HAP-1 (cell line): ENCODE measurements around the gene ADAP1.

Source experiments
- DNase-seq, 2 experiments: peaks; one replicate each; pipeline ENCODE4 v3.0.0-alpha.2; 2016 to 2020; ENCODE audit warnings: low spot score in 2 of 2
- H3K27me3 ChIP-seq: fragments of 250-450 bp; sonication (Bioruptor Pico); 2 replicates; pipeline ENCODE4 v1.5.1; 2020; ENCODE audit warnings: low read depth, mild to moderate bottlenecking, moderate library complexity
- H3K36me3 ChIP-seq: fragments of 250-450 bp; sonication (Bioruptor Pico); replicated peaks from 2 replicates; pipeline ENCODE4 v1.5.1; 2020; ENCODE audit warnings: mild to moderate bottlenecking
- H3K4me1 ChIP-seq: fragments of 250-450 bp; sonication (Bioruptor Pico); 2 replicates; pipeline ENCODE4 v1.5.1; 2020; ENCODE audit warnings: mild to moderate bottlenecking
- H3K4me3 ChIP-seq: fragments of 250-450 bp; sonication (Bioruptor Pico); 2 replicates; pipeline ENCODE4 v1.5.1; 2020; ENCODE audit warnings: mild to moderate bottlenecking, moderate library complexity
- H3K9me3 ChIP-seq: fragments of 250-450 bp; sonication (Bioruptor Pico); 2 replicates; pipeline ENCODE4 v1.5.1; 2020; ENCODE audit warnings: mild to moderate bottlenecking, moderate library complexity
- in situ Hi-C: fragments of 300-500 bp; cut with MboI; formaldehyde crosslinking; loops from 3 replicates; pipeline ENCODE4 v1.14.3; 2020; ENCODE audit warnings: low sequenced_read_pairs, inconsistent platforms, mixed read lengths

ADAP1 gene

DNA sequence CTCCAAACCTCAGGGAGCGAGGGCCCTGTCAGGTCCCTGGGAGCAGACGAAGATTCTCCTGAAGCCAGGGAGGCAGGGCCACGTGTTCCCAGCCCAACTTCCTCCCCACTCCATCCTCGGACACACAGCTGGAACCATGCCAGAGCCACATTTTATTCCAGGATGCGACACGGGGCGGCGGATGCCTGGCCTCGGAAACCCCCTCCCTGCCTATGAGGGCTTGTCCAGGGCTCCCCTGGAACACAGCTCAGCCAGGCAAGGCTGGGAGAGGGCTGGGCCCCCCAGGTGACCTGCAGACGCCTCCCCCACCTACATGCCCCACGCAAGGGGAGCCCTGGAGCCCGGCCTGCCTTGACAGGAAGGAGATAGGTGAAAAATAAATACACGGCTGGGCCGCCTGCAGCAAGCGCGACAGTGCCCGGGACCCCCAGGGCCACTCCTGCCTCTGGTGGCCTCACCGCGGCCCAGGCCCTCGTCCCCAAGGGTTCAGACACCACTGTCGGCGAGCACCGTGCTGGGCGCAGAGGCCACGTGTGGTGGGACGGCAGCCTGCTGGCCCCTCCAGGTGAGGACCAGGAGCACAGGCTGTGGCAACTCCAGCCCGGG is 56.6 kb downstream of the ADAP1 start:
- no peaks in the 10 kb centered on the region for H3K9me3 ChIP-seq
- in situ Hi-C loops, result no loop called here
- H3K4me1 ChIP-seq, result peaks cover 6% of the 10 kb centered on the region
- no peak overlapping the region for H3K4me3 ChIP-seq
- H3K36me3 ChIP-seq, result peaks cover 26% of the 10 kb centered on the region
- no peak for DNase-seq
- no peaks in the 10 kb centered on the region for H3K27me3 ChIP-seq

DNA sequence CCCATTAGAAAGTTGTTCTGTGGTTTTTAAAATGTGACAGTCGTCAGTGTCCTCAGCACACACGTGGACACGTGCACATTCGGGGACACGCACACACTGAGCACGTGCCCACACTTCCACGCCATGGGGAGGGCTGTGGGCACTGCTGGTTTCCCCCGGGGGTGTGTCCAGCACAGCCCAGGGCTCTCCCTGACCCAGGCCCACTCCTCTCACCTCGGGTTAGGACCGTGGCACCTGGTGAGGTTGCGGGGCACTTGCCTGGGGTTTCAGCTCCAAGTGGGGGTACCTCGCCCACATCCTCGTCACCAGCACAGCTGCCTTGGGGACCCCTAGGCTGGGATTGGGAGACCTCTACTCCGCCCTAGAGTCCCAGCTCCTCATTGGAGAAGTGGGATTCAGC is 57.4 kb downstream of the ADAP1 start:
- peaks cover 6% of the 10 kb centered on the region for H3K4me1 ChIP-seq
- no peak for DNase-seq
- H3K9me3 ChIP-seq, result no peaks in the 10 kb centered on the region
- no peaks in the 10 kb centered on the region for H3K27me3 ChIP-seq
- in situ Hi-C loops, result no loop called here
- no peak overlapping the region for H3K4me3 ChIP-seq
- peaks cover 28% of the 10 kb centered on the region for H3K36me3 ChIP-seq

DNA sequence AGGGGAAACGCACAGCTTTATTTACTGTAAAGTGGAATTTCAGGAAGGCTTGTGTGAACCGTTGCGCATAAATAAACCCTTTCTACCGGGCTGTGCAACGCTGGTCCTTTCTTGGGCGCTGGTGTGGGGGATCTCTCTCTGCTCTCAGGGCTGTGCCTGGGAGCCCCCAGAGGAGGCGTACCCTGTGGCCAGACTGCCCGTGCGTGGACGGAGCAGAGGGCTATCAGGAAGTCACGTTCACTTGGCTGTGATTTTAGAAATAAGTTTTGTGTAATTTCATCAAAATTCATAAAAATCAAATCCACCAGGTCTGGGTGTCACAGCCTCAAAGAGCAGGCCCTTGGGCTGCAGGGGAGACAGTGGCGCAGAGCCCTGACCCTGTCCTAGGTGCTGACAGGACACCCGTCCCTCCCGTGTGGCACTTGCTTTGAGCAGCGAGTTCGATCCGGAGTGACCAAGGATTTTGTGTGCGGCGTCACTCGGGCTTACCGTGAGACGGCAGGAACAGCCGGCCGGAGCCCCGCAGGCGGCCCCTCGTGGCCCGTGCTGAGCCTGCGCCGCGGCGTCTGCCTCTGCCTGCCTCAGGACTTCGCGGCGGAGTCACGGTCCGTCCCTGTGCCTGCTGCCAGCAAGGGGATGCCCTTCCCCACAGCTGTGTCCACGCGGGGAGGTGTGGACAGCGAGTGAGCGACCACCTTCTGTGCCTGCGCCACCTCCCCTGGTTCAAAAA is 58.0 kb downstream of the ADAP1 start:
- Histone ChIP-seq H3K9me3 (no peaks in the 10 kb centered on the region), H3K36me3 (peaks cover 33% of the 10 kb centered on the region)
- no peak for DNase-seq

DNA sequence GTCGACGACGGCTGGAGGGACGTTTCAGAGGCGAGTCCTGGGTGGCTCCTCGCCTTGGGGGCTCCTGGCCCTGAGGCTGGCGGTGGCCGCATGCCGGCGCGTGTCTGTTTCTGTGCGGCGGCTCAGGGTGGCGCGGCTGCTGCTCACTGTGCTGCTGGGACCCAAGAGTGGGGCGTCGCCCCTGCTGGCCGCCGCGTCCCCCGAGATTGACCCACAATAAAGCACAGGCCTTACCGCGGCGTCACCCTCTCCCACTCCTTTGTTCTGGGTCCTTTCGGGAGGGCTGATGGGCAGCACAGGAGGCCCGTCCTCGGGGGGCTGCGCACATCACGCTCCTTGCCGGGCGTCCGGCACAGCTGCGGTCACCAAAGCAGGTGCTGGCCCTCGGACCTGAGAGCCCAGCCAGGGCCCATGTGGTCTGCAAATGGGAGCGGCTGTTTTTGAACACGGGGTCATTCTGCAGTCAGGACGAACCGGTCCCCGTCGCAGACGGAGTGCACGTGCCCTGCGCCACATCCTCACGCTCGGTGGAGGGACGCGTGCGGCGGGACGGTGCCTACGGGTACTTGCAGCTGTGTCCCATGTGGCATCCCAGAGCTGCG is 58.9 kb downstream of the ADAP1 start:
- no peak for DNase-seq
- Histone ChIP-seq H3K36me3 (peaks cover 41% of the 10 kb centered on the region), H3K4me3 (no peak overlapping the region), H3K9me3 (no peaks in the 10 kb centered on the region), H3K4me1 (no peaks in the 10 kb centered on the region), H3K27me3 (no peaks in the 10 kb centered on the region)
- in situ Hi-C loops, result no loop called here

More for the DNA sequence above, 58.0 kb downstream of the ADAP1 start:
- in situ Hi-C loops, result no loop called here
- Histone ChIP-seq H3K4me1 (peaks cover 3% of the 10 kb centered on the region), H3K4me3 (no peak overlapping the region), H3K27me3 (no peaks in the 10 kb centered on the region)

DNA sequence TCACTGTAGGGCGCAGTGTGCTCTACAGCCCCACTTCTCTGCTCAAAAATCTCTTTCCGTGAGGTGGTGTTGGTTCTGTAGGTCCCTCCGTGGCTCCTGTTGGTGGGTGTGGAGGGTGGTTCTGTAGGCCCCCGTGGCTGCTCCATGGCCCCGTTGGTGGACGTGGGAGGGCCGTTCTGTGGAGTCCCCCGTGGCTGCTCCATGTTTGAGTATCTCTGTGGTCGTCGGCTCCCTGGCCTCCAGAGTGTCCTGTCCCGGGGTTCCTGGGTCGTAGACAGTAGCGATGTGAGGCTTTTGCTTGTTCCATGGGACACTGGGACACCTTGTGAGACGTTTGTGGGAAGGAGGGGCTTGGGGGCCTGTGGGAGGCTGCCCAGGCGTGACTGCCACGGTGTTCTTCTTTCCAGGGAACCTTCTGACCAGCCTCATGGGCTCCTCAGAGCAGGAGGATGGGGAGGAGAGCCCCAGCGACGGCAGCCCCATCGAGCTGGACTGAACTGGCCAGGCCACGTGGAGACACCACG is 59.5 kb downstream of the ADAP1 start:
- DNase-seq, result no peak
- Histone ChIP-seq H3K27me3 (no peaks in the 10 kb centered on the region), H3K36me3 (peaks cover 41% of the 10 kb centered on the region), H3K9me3 (no peaks in the 10 kb centered on the region), H3K4me1 (no peaks in the 10 kb centered on the region), H3K4me3 (no peak overlapping the region)
- in situ Hi-C loops, result no loop called here

DNA sequence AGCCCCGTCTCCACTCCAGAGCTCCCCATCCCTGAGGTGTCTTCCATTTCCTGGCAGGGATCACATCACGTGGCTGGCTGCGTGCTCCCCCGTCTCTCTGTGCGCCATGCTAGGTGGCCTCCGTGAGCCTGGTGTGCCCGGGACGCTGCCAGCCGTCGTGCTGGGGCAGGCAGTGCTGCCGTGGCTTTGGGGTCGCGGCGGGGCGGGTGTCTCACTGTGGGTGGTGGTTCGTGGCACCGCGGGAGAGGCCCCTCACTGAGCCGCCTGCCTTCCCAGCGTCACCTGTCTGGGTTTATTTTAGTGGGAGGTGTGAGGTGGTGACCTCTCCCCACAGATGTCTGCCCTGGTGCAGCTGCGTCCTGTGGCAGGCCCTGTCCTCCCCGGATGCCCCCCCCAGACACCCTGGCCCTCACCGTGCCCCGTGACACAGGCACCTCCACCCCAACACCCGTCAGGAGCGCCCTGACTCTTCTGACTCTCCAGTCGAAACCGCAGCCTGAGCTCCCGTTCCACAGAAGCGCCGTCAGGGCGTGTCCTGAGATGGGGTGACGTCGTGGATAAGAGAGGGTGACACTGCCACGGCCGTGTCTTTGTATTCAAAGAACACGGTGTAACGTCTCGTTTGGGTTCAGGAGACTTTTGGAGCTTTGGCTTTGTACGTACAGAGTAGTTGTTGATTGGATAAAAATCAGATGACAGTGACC is 60.2 kb downstream of the ADAP1 start:
- DNase-seq, result no peak
- H3K27me3 ChIP-seq, result no peaks in the 10 kb centered on the region
- no peak overlapping the region for H3K4me3 ChIP-seq
- in situ Hi-C loops, result no loop called here
- H3K9me3 ChIP-seq, result no peaks in the 10 kb centered on the region
- no peaks in the 10 kb centered on the region for H3K4me1 ChIP-seq
- peaks cover 41% of the 10 kb centered on the region for H3K36me3 ChIP-seq

DNA sequence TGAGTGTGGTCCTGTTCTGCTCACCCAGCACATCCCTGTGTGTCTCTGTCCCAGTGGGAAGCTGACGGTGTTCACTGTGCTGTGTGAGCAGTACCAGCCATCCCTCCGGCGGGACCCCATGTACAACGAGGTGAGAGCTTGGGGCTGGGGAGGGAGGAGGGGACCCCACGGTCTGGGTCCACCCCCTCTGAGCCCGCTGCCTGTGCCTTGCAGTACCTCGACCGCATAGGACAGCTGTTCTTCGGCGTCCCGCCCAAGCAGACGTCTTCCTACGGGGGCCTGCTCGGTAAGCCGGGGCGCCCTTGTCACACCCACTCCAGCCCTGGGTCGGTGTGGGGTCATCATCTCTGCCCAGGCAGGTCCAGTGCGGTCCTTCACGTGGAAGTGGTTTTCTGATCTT is 60.8 kb downstream of the ADAP1 start:
- Histone ChIP-seq H3K9me3 (no peaks in the 10 kb centered on the region), H3K4me1 (no peaks in the 10 kb centered on the region), H3K4me3 (no peak overlapping the region), H3K27me3 (no peaks in the 10 kb centered on the region), H3K36me3 (peaks cover 44% of the 10 kb centered on the region)
- no peak for DNase-seq
- in situ Hi-C loops, result no loop called here

DNA sequence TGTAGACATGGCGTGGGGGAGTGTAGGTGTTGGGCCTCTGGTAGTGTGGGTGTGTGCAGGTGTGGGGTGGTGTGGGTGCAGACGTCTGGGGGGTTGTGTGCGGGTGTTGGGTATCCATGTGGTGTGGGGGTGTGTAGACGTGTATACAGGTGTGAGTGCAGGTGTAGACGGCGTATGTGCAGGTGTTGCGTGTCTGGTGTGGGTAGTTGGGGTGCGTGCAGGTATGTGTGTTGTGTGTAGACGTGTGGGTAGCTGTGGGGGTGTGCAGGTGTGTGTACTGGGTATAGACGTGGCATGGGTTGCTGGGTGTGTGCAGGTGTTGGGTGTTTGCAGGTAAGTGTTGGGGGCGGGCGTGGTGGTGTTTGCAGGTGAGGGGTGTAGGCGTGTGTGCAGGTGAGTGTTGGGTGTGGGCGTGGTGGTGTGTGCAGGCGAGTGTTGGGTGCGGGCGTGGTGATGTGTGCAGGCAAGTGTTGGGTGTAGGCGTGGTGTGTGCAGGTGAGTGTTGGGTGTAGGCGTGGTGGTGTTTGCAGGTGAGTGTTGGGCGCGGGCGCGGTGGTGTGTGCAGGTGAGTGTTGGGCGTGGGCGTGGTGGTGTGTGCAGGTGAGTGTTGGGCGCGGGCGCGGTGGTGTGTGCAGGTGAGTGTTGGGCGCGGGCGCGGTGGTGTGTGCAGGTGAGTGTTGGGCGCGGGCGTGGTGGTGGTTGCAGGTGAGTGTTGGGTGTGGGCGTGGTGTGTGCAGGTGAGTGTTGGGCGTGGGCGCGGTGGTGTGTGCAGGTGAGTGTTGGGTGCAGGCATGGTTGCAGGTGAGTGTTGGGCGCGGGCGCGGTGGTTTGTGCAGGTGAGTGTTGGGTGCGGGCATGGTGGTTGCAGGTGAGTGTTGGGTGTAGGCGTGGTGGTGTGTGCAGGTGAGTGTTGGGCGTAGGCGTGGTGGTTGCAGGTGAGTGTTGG is 61.6 kb downstream of the ADAP1 start:
- no peaks in the 10 kb centered on the region for H3K27me3 ChIP-seq
- no peaks in the 10 kb centered on the region for H3K4me1 ChIP-seq
- no peaks in the 10 kb centered on the region for H3K9me3 ChIP-seq
- in situ Hi-C loops, result no loop called here
- no peak overlapping the region for H3K4me3 ChIP-seq
- peaks cover 50% of the 10 kb centered on the region for H3K36me3 ChIP-seq
- DNase-seq, result no peak

DNA sequence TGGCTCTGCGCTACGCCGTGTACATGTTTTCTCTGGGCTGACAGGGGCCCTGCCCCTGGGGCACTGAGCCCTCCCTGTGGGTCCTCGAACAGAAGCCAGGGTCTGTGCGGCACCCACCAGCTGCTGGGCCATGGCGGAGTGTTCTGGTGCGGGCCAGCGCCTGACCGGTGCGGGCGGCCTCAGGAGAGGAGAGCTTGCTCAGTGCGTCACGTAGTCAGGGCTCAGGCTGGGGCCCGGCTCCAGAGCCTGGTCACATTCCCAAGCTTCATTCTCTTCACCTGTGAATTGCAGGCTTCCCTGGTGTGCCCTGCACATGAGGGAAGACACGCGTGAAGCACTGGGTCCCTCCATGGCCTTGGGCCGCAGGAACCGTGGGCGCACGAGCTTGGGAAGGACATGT is 62.7 kb downstream of the ADAP1 start:
- no peaks in the 10 kb centered on the region for H3K4me1 ChIP-seq
- peaks cover 62% of the 10 kb centered on the region for H3K36me3 ChIP-seq
- no peaks in the 10 kb centered on the region for H3K27me3 ChIP-seq
- in situ Hi-C loops, result no loop called here
- H3K4me3 ChIP-seq, result no peak overlapping the region
- no peaks in the 10 kb centered on the region for H3K9me3 ChIP-seq
- DNase-seq, result no peak

DNA sequence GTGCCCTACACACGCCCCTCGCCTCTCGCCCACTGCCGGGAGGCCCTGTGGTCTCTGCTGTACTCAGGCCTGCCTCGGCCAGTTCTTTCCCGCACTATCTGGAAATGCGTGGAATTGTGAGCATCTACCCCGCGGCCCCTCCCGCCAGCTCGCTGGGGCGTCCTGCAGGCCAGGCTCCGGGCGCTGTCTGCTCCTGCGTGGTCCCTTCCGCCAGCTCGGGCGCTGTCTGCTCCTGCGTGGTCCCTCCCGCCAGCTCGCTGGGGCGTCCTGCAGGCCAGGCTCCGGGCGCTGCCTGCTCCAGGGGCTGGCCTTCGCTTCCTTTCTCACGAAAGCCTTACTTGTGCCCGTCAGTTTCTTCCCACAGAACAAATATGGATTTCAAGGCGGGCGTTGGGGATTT is 63.2 kb downstream of the ADAP1 start:
- Histone ChIP-seq H3K27me3 (no peaks in the 10 kb centered on the region), H3K4me1 (no peaks in the 10 kb centered on the region), H3K36me3 (peaks cover 62% of the 10 kb centered on the region), H3K9me3 (no peaks in the 10 kb centered on the region), H3K4me3 (no peak overlapping the region)
- in situ Hi-C loops, result no loop called here
- no peak for DNase-seq

DNA sequence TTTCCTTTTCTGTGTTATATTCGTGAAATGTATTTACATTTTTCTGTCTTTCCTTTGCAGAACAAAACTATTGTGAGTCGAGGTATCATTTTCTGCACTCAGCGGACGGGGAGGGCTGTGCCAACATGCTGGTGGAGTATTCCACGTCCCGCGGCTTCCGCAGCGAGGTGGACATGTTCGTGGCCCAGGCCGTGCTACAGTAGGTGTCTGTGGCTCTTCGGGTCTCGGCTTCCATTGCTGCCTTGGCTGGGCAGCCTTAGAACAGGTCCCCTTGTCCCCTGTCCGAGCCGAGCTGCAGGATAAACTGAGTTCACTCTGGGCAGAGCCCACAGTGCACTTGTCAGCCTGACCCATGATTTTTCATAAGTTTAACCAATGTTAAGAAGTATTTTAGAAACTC is 63.6 kb downstream of the ADAP1 start:
- peaks cover 58% of the 10 kb centered on the region for H3K36me3 ChIP-seq

DNA sequence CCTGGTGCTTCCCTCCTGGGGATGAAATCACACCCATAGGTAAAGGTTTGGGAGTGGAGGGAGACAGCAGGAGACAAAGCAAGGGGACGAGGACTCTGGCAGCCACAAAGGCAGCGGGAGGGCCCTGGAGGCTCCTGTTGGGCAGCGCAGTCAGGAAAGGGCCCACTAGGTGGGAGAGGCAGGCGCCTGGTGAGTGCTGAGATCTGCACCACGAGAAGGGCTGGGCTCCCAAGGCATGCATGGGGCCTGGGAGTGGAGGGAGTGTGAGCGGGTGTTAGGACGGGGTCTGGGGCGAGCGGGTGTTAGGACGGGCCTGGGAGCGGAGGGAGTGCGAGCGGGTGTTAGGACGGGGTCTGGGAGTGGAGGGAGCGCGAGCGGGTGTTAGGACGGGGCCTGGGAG is 65.1 kb downstream of the ADAP1 start:
- in situ Hi-C loops, result no loop called here
- peaks cover 44% of the 10 kb centered on the region for H3K36me3 ChIP-seq
- H3K9me3 ChIP-seq, result no peaks in the 10 kb centered on the region
- DNase-seq, result no peak
- no peaks in the 10 kb centered on the region for H3K27me3 ChIP-seq
- H3K4me3 ChIP-seq, result no peak overlapping the region
- H3K4me1 ChIP-seq, result no peaks in the 10 kb centered on the region

More for the DNA sequence above, 63.6 kb downstream of the ADAP1 start:
- Histone ChIP-seq H3K4me1 (no peaks in the 10 kb centered on the region), H3K9me3 (no peaks in the 10 kb centered on the region), H3K27me3 (no peaks in the 10 kb centered on the region), H3K4me3 (no peak overlapping the region)
- DNase-seq, result no peak
- in situ Hi-C loops, result no loop called here

DNA sequence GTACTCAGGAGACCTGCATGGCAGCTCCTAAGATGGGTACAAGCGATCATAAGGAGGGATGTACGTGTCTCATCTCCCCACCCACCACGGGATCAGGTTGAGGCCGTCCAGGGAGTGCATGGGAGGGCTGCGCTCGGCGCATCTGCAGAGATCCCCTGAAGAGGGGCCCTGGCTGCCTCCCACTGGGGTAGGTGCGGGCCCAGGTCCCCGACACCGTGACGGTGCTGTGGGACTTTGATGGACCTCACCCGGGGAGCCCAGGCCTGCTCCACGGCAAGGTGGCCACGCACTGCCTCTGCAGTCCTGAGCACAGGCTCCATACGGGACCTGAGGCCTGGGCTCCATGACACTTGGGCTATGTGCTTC is 65.5 kb downstream of the ADAP1 start:
- in situ Hi-C loops, result no loop called here
- H3K4me3 ChIP-seq, result no peak overlapping the region
- no peaks in the 10 kb centered on the region for H3K4me1 ChIP-seq
- H3K9me3 ChIP-seq, result no peaks in the 10 kb centered on the region
- H3K27me3 ChIP-seq, result no peaks in the 10 kb centered on the region
- no peak for DNase-seq
- peaks cover 42% of the 10 kb centered on the region for H3K36me3 ChIP-seq
